ENCODE data around the gene FOXP1. TPM values are rescaled to one million over a fixed set of nuclear protein-coding genes. Genes with fewer than 3 reads are reported as not detected.

Gene FOXP1
- total RNA-seq, 1 experiment from 2014 or later: 75.3 TPM

DNA sequence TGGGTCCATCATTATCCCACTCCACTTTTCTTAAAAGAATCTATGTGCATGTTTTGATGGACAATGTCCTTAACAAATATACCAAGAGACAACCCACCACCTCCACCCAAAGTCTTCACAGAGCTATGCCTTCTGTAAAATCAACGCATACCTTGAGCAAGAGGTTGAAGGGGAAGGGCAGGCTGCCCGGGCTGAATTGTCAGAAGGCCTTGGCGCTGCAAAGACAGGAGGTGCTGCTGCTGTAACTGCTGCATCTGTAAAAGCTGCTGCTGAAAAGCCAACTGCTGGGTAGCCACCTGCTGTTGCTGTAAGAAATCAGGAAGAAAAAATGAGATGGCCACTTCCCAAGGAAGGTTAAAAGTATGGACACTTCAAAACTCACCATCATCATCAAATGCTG, 536.7 kb downstream of the FOXP1 start:
- Histone ChIP-seq H2AK5ac (ENCODE audit: insufficient read length, low read length) (no peak overlapping the region), H3K79me1 (ENCODE audit: insufficient read depth, low read depth, low read length, poor library complexity, severe bottlenecking) (no peaks in the 10 kb centered on the region), H3K23ac (ENCODE audit: insufficient read length, low read depth, low read length) (no peak overlapping the region), H4K20me1 (ENCODE audit: control insufficient read depth, insufficient read depth, insufficient read length) (no peaks in the 10 kb centered on the region), H3K18ac (ENCODE audit: insufficient read length, low read depth, low read length) (no peak overlapping the region), H2BK5ac (ENCODE audit: insufficient read length, low read length) (no peak overlapping the region), H3K14ac (ENCODE audit: insufficient read depth, low read length) (no peak overlapping the region), H3K9ac (ENCODE audit: extremely low read depth, insufficient read length, low read length) (no peak overlapping the region), H3K4me2 (ENCODE audit: insufficient read depth, insufficient read length, low read length) (no peak overlapping the region), H2BK20ac (ENCODE audit: low read depth, low read length, poor library complexity, severe bottlenecking) (no peak overlapping the region), H4K91ac (ENCODE audit: insufficient read length, low read depth, low read length) (no peak overlapping the region), H2AFZ (ENCODE audit: low read length) (no peak overlapping the region), H3K56ac (ENCODE audit: insufficient read length, low read depth, low read length) (no peak overlapping the region), H3K27ac (ENCODE audit: insufficient read length, low read depth, low read length) (no peak overlapping the region), H3K27me3 (ENCODE audit: insufficient read depth, low read length) (no peaks in the 10 kb centered on the region), H3K23me2 (ENCODE audit: insufficient read length, low read depth, low read length, poor library complexity, severe bottlenecking) (no peaks in the 10 kb centered on the region), H4K5ac (ENCODE audit: insufficient read length, low read depth, low read length) (no peak overlapping the region), H2BK120ac (ENCODE audit: low read depth, low read length, poor library complexity, severe bottlenecking) (no peak overlapping the region), H3K9me3 (ENCODE audit: control insufficient read depth, low read depth, low read length) (no peaks in the 10 kb centered on the region), H2BK15ac (ENCODE audit: low read depth, low read length) (no peak overlapping the region), H3K4ac (ENCODE audit: low read depth, low read length) (no peak overlapping the region), H3K79me2 (ENCODE audit: insufficient read depth, low read length) (no peaks in the 10 kb centered on the region), H3K4me1 (ENCODE audit: insufficient read depth, low read length) (peaks cover 31% of the 10 kb centered on the region), H2BK12ac (ENCODE audit: insufficient read length, low read depth, low read length) (no peak overlapping the region), H3T11ph (ENCODE audit: low read length) (no peak overlapping the region), H4K8ac (replicated peaks; ENCODE audit: insufficient read length, low read depth, low read length) (no peak overlapping the region)
- H3K4me1 Mint-ChIP-seq: peaks cover 63 to 64% of the 10 kb centered on the region in 2 experiments
- no CpG with 5 or more reads among the region's 3 CpGs for WGBS (ENCODE audit: extremely low coverage, insufficient read length, low lambda C conversion rate)
- H3K9me3 Mint-ChIP-seq: no peaks in the 10 kb centered on the region
- peak; percentile 46 for DNase-seq
- H3K27ac Mint-ChIP-seq: peak overlapping the region; percentile 49 to 88 (median 76); a peak in 5 of 7 replicates
- no peaks in the 10 kb centered on the region for H3K27me3 Mint-ChIP-seq (ENCODE audit: low read depth)
- H3K4me3 Mint-ChIP-seq: peak overlapping the region; percentile 9 to 41; a peak in 3 of 5 replicates
- 0 out of 3 replicates have a peak, but pooled peaks have one; percentile 13 for TF ChIP-seq CTCF (conservative IDR thresholded peaks at IDR 0.05)
- peaks cover 0 to 23% (median 15%) of the 10 kb centered on the region in 3 experiments; a peak in 5 of 7 replicates for H3K36me3 Mint-ChIP-seq (ENCODE audit: insufficient read depth in 1 of 3, low read depth in 3 of 3)

Data from H9 (cell line).